Activated CD8-positive, alpha-beta memory T cell treated with anti-CD3 and anti-CD28 coated beads, Interleukin-2, amount 50 U/mL, for 1 hour (primary cell): ENCODE data around the gene NUP214.
"Not testable (repeated sequence)": the region's sequence is repeated elsewhere in the genome, so short reads cannot be mapped to it uniquely, and the experiment has no call there.

Source experiments
- DNase-seq: peaks from one replicate; pipeline ENCODE4 v3.0.0-alpha.2; 2020; ENCODE audit errors: extremely low read depth

Gene NUP214

GRCh38 chr9:131193051-131193450 lies 67.7 kb downstream of the NUP214 start:
- no peak for DNase-seq

GRCh38 chr9:131194762-131195161 lies 69.4 kb downstream of the NUP214 start:
- no peak for DNase-seq

- no peak for DNase-seq
These were observed 72.0 kb downstream of the NUP214 start for GRCh38 chr9:131197160-131197911.

- no peak for DNase-seq
These were observed 72.8 kb downstream of the NUP214 start for GRCh38 chr9:131198041-131198715.

GRCh38 chr9:131201856-131202255 lies 76.5 kb downstream of the NUP214 start:
- DNase-seq, result no peak

- DNase-seq, result no peak
These were observed 78.2 kb downstream of the NUP214 start for GRCh38 chr9:131203431-131204218.

GRCh38 chr9:131204285-131204684 lies 78.9 kb downstream of the NUP214 start:
- no peak for DNase-seq

GRCh38 chr9:131206495-131206894 lies 81.1 kb downstream of the NUP214 start:
- no peak for DNase-seq

- not testable (repeated sequence) for DNase-seq
These were observed 86.5 kb downstream of the NUP214 start for GRCh38 chr9:131211920-131212319.

- DNase-seq, result no peak
These were observed 89.0 kb downstream of the NUP214 start for GRCh38 chr9:131214286-131214856.

GRCh38 chr9:131214876-131215275 lies 89.5 kb downstream of the NUP214 start:
- DNase-seq, result no peak

GRCh38 chr9:131216806-131217205 lies 91.4 kb downstream of the NUP214 start:
- no peak for DNase-seq

GRCh38 chr9:131217331-131218031 lies 92.1 kb downstream of the NUP214 start:
- no peak for DNase-seq

- no peak for DNase-seq
These were observed 93.0 kb downstream of the NUP214 start for GRCh38 chr9:131218370-131218769.

- no peak for DNase-seq
These were observed 95.1 kb downstream of the NUP214 start for GRCh38 chr9:131220485-131220884.

- DNase-seq, result no peak
These were observed 97.1 kb downstream of the NUP214 start for GRCh38 chr9:131222460-131222859.

- no peak for DNase-seq
These were observed 100.8 kb downstream of the NUP214 start for GRCh38 chr9:131226226-131226625.

GRCh38 chr9:131227112-131227958 lies 101.9 kb downstream of the NUP214 start:
- no peak for DNase-seq

GRCh38 chr9:131227959-131228460 lies 102.6 kb downstream of the NUP214 start:
- DNase-seq, result no peak

- DNase-seq, result no peak
These were observed 103.6 kb downstream of the NUP214 start for GRCh38 chr9:131228988-131229387.
